SK-N-MC (cell line): ENCODE data around the gene LPAR3.

Source experiments
- DNase-seq: peaks from one replicate; pipeline ENCODE4 v3.0.0-alpha.2; 2011; ENCODE audit warnings: low read depth, low spot score
- H3K27ac ChIP-seq: fragments of 200-600 bp; sonication (generic); 2 replicates; pipeline ENCODE4 v1.5.1; 2016; ENCODE audit warnings: mixed run types
- H3K36me3 ChIP-seq: fragments of 200-600 bp; sonication (generic); 2 replicates; pipeline ENCODE4 v1.6.1; 2017; ENCODE audit warnings: antibody characterized with exemption, low read length, mixed read lengths; ENCODE audit not compliant: insufficient read depth
- H3K4me3 ChIP-seq: fragments of 200-600 bp; sonication (generic); 2 replicates; pipeline ENCODE4 v1.5.1; 2016
- H3K9ac ChIP-seq: fragments of 200-600 bp; sonication (generic); 2 replicates; pipeline ENCODE4 v1.8.0; 2017; ENCODE audit warnings: mixed run types, mixed read lengths; ENCODE audit not compliant: insufficient read length
- H3K9me3 ChIP-seq: fragments of 200-600 bp; sonication (generic); 2 replicates; pipeline ENCODE4 v1.6.1; 2017; ENCODE audit warnings: low read depth, mild to moderate bottlenecking, antibody characterized with exemption, low read length, moderate library complexity, mixed read lengths
- EZH2 ChIP-seq: fragments of 200-600 bp; sonication (generic); IDR thresholded peaks from one replicate; pipeline ENCODE4 v1.6.1; 2017; ENCODE audit warnings: antibody characterized with exemption
- FOXP2 ChIP-seq: optimal IDR thresholded peaks from 2 replicates; pipeline ENCODE3; 2011; ENCODE audit warnings: mild to moderate bottlenecking, moderate library complexity; ENCODE audit not compliant: insufficient read depth; ENCODE audit errors: extremely low read length, control extremely low read depth
- POLR2AphosphoS5 ChIP-seq: IDR thresholded peaks from 2 replicates; pipeline ENCODE4 v1.6.1; 2012; ENCODE audit warnings: mild to moderate bottlenecking, low read depth, low read length, borderline replicate concordance

Gene LPAR3

DNA sequence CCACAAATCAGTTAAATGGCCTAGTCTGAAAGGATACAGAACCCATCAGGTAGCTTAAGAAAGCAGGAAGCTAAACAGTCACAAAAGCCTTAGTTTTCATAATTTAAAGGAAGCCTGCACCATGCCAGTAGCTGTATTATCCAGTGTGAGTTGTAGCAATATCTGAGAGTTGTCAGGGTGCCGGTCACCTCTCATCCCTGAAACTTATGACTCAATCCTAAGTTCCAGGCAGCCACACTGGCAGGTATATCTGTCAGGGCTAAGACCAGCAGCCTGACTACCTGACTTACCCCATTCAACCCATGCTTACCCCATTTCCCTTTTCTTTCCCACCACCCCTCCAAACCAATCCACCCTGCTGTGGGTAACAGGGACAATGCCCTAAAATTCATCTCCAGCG lies 37.8 kb upstream of the LPAR3 start:
- DNase-seq, result no peak
- Histone ChIP-seq H3K9me3 (no peaks in the 10 kb centered on the region), H3K4me3 (no peak overlapping the region), H3K9ac (no peak overlapping the region), H3K27ac (no peak overlapping the region), H3K36me3 (no peaks in the 10 kb centered on the region)
- TF ChIP-seq EZH2, result no peak
- no peak for TF ChIP-seq POLR2AphosphoS5
- TF ChIP-seq FOXP2, result no peak

DNA sequence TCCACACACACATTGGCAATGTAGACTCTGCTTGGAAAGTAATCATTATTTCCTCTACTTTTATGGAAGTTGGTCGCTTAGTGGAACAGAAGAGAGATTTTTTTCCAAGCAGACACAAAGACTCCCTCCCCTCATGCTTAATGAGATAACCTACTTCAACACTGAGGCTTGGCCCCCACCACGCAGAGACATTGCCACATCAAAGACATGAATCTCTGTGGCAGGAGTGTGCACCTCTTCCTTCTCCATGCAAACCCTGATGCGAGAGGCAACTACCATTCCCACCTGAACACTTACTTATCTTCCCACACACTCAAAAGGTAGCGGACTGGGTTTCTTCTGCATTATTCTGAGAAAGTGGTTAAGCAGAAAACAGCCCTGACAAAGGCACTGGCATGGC lies 37.3 kb upstream of the LPAR3 start:
- Histone ChIP-seq H3K4me3 (no peak overlapping the region), H3K9ac (no peak overlapping the region)

DNA sequence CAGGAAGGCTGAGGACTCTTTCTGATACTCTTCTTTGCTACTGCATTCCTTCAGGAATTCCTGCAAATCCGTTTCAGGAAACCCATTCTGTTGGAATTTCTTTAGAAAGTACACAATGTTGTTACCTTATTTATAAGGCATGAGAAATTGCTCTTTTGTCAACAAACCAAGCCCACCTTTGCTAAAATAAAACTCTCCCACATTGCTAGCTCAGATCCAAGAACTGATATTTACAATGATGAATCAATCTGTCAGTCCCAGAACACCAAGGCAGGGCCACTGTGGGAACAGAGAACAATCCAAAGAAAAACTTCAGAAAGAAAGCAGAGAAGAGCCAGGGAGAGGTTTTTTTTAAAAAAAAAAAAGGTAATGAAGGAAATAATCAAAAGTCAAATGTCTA lies 36.6 kb upstream of the LPAR3 start:
- H3K4me3 ChIP-seq, result no peak overlapping the region
- no peak overlapping the region for H3K27ac ChIP-seq
- no peaks in the 10 kb centered on the region for H3K36me3 ChIP-seq
- no peak overlapping the region for H3K9ac ChIP-seq
- H3K9me3 ChIP-seq, result no peaks in the 10 kb centered on the region
- DNase-seq, result no peak
- no peak for TF ChIP-seq FOXP2
- no peak for TF ChIP-seq POLR2AphosphoS5
- TF ChIP-seq EZH2, result no peak

More for the DNA sequence above, 37.3 kb upstream of the LPAR3 start:
- Histone ChIP-seq H3K36me3 (no peaks in the 10 kb centered on the region), H3K9me3 (no peaks in the 10 kb centered on the region), H3K27ac (no peak overlapping the region)
- no peak for DNase-seq
- TF ChIP-seq EZH2 (no peak), POLR2AphosphoS5 (no peak), FOXP2 (no peak)

DNA sequence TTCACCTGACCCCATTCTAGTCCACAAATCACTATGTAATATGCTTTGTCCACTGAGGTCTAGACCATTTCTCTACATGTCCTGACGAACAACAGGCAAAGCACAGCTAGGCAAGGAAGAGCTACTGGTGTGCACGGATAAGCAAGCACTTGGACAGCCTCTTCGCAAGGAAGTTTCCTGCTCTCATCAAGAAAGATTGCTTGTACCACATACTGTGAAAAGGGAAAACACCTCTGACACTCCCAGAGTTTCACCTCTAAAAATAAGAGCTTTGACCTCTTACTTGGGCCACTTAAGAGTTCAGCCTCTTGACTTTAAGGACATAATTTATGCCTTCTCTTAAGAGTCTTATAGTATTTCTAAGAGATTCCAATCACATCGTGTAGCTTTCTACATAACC lies 36.0 kb upstream of the LPAR3 start:
- Histone ChIP-seq H3K36me3 (no peaks in the 10 kb centered on the region), H3K9ac (no peak overlapping the region), H3K4me3 (no peak overlapping the region), H3K9me3 (no peaks in the 10 kb centered on the region), H3K27ac (no peak overlapping the region)
- TF ChIP-seq FOXP2 (no peak), POLR2AphosphoS5 (no peak), EZH2 (no peak)
- no peak for DNase-seq

DNA sequence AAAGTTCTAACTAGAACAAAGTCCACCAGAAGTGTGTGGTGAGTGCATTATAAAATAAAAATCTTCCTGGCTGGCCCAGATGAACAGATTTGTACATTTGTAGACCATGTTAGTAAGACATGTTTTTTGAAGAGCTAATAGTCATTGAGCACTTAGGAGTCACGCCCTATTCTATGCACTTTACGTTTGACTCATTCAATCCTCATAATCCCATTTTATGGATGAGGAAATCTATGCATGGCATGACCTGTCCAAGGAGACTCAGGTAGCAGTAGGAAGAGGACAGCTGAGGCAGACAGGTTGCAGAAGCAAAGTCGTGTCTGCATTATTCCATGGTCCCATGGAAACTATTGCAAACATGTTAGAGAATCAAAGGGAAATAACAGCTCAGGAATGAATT lies 30.3 kb upstream of the LPAR3 start:
- TF ChIP-seq FOXP2 (no peak), EZH2 (no peak)
- no peak overlapping the region for H3K4me3 ChIP-seq
- DNase-seq, result no peak
- H3K9ac ChIP-seq, result no peak overlapping the region
- H3K9me3 ChIP-seq, result no peaks in the 10 kb centered on the region
- H3K36me3 ChIP-seq, result no peaks in the 10 kb centered on the region
- H3K27ac ChIP-seq, result no peak overlapping the region

DNA sequence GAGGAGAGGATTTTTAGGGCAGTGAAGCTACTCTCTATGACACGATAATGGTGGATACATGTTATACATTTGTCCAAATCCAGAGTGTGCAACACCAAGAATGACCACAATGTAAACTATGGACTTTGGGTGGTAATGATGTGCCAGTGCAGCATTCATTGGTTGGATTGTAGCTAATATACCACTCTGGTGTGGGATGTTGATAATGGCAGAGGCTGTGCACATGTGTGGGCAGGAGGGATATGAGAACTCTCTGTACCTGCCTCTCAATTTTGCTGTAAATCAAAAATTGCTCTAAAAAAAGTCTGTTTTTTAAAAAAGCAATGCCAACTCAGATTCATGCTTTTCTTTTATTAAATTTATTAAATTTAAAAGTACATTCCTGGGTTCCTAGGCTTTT lies 27.2 kb upstream of the LPAR3 start:
- Histone ChIP-seq H3K27ac (no peak overlapping the region), H3K9me3 (no peaks in the 10 kb centered on the region), H3K4me3 (no peak overlapping the region), H3K36me3 (no peaks in the 10 kb centered on the region), H3K9ac (no peak overlapping the region)
- no peak for DNase-seq
- TF ChIP-seq FOXP2 (no peak), POLR2AphosphoS5 (no peak)

DNA sequence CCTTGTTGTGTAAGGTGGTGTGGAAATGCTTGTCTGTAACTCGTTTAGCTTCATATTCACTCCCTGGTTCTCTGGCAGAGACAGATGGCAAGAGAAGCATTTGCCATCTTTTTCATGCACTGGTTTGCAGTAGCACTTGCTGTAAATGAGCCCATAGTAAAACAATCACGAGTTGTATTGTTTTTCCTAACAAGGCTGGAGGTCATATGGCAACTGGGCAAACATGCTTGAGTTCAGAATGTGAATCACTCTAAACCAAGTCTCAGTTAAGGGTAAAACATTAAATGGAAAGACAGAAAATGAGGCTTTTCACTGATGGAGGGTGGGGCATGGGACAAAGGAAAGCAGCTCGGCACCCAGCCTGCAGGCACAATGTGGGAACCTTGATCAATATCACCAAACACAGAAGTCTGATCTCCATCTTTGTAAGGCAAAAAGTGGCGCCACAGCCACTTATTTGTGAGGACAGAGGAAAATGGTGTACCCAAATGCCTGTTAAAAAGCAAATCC lies 26.5 kb upstream of the LPAR3 start:
- no peaks in the 10 kb centered on the region for H3K9me3 ChIP-seq
- TF ChIP-seq FOXP2 (no peak), EZH2 (no peak), POLR2AphosphoS5 (no peak)
- no peak for DNase-seq
- H3K9ac ChIP-seq, result no peak overlapping the region
- H3K36me3 ChIP-seq, result no peaks in the 10 kb centered on the region
- no peak overlapping the region for H3K27ac ChIP-seq
- H3K4me3 ChIP-seq, result no peak overlapping the region

DNA sequence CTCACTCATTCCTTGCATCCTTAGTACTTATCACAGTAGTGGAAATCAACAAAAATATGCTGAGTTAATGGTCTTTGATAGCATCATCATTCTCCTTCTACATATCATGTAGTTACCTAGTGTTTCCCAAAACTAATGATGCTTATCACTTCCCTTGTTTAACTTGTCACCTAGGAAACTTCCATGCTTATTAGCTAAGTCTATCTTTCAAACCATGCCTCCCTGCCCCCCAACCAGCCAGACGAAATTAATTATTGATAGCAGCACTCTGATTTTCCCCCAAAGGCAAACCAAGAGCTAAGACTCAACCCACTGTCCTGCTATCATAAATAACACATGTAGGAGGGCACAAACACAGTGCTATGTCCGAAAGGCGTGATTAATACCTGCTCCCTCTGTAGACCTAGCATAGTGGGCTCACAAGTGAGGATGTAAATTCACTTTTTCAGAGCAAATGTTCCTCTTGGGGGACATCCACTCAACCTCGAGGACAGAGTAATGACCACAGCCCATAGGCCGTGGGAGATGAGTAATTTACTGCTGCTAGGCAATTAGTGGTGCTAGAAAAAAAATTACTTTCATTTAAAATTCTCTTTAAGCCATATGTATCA lies 25.8 kb upstream of the LPAR3 start:
- Histone ChIP-seq H3K27ac (no peak overlapping the region), H3K9me3 (no peaks in the 10 kb centered on the region), H3K4me3 (no peak overlapping the region), H3K9ac (no peak overlapping the region), H3K36me3 (no peaks in the 10 kb centered on the region)
- no peak for DNase-seq
- TF ChIP-seq EZH2 (no peak), POLR2AphosphoS5 (no peak), FOXP2 (no peak)

DNA sequence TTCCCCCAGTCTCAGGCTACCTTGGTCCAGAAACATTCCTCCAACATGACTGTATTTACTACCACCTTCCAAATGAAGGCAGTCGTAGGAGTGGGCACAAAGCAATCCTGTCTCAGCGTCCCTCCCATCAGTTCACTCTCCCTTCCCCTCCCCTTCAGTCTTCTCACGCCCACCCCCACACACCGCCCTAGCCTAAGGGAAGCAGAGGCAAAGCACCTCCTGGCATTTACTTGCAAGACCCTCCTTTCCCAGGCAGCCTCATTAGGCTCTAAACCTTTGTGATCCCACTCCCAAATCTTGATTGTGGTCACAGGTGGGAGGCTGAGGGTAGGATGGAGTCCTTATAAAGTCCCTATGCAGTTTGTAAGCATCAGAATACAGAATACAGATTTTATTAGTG lies 23.9 kb upstream of the LPAR3 start:
- H3K9me3 ChIP-seq, result no peaks in the 10 kb centered on the region
- no peak overlapping the region for H3K9ac ChIP-seq
- no peak for TF ChIP-seq FOXP2
- no peak for TF ChIP-seq POLR2AphosphoS5
- no peak for TF ChIP-seq EZH2
- no peak overlapping the region for H3K4me3 ChIP-seq
- H3K36me3 ChIP-seq, result no peaks in the 10 kb centered on the region
- DNase-seq, result no peak
- H3K27ac ChIP-seq, result no peak overlapping the region
